Posterior vena cava (tissue), 2 donors: Measurements from ENCODE around the gene CAMK1. TPM values are rescaled to one million over a fixed set of nuclear protein-coding genes. Genes with fewer than 3 reads are reported as not detected.
A peak's percentile ranks its signal among the peaks of the same experiment; 100 is the strongest.
"Not testable (repeated sequence)": the region's sequence is repeated elsewhere in the genome, so short reads cannot be mapped to it uniquely, and the experiment has no call there.

ENCODE experiments used
- DNase-seq: peaks from one replicate; pipeline ENCODE4 v3.0.0-alpha.2; 2020; ENCODE audit warnings: low spot score
- intact Hi-C, 2 donors: fragments of 100-400 bp; cut with DNase I; formaldehyde crosslinking; loops; one replicate each; pipeline versions ENCODE4 v1.14.1 to v1.14.2; 2022 to 2023
- total RNA-seq, 2 donors: library from RNA; stranded (reverse); fragmentation: NEBNext Ultra II Directional; extraction: Animal tissue kit (Norgen Biotek cat#: 25700); gene quantifications; one replicate each; pipeline ENCODE4 v1.2.1, GENCODE V29; 2021
- donor health status: DM: yes; HTN: yes; CAD: no.
- donor health status: DM: yes; HTN: yes; CAD: no.

The CAMK1 gene
- total RNA-seq, 2 donors from 2014 or later = 47.8 to 50.6 TPM

DNA sequence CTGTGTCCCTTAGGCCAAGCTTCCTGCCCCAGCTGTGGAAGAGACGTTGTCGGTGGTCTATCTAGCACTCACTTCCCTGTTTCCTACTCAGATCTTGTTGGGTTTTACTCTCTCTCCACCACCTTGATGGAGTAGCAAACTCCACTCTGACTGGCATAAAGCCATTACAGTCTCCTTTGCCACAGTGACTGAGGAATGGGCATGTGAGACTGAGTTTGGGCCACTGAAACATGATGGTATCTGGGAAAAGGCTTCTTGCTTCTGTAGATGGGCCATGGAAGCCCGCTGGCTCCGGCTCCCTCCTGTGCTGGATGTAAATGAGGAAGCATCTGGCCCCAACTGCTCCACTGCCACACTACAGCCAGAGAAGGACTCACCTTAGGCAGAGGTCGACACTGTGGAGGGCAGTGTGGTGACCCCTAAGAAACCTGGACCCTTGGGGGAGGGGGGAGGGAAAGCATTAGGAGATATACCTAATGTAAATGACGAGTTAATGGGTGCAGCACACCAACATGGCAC, 9.4 kb upstream of the CAMK1 start:
- intact Hi-C loops = no loop called here
- DNase-seq = no peak

DNA sequence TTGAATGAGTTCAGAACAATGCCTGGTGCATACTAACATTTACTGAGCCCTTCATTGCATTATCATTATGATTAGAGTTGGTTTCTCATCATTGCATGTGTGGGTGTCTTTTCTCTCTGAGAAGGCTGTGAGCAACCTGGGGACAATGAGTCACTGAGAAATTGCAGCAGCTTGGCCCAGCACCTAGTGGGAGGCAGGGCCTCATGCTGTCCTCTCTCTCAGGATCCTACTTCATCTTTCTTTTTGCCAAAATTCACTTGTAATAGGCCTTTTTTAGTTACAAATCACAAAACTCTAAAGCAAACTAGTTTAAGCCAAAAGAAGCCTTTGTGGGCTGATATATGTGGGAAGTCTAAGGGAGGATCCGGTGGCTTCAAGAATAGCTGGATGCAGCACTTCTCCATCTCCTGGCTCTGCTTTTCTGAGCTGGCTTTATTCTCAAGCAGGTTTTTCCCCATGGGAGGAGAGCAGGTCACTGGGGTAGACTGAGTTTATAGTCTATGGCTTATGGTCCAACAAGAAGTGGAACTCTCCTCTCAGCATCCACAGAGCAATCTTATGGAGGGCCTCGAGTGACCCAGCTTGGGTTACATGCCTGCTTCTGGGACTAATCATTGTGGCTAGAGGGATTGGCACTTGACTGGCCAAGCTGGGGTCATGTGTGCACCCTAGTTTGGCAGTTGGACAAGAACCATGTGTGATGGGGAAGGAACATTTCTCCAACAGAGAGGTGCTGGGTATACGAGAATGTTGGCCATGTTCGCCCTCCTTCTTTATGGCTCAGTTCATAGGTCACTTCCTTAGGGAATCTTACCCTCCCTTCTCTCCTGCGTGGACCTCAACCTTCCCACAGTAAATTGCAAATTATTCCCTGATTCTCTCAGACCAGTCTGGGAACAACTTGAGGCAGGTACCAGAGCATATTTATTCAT, 8.7 kb upstream of the CAMK1 start:
- intact Hi-C loops = no loop called here
- no peak for DNase-seq

DNA sequence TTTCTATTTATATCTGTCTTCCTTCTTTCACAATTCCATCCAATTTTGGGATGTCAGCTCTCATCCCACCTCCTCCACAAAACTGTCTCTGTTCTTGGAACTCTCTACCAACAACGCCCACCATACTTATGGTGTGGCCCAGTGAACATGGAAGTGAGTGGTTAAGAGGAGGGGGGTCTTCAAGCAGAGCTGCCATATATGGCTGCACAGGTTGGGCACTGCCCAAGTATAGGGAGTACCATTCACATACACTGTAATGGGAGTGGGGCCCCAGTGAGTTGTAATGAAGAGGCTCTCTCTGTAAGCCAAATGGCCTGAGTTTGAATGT, 7.9 kb upstream of the CAMK1 start:
- no peak for DNase-seq

DNA sequence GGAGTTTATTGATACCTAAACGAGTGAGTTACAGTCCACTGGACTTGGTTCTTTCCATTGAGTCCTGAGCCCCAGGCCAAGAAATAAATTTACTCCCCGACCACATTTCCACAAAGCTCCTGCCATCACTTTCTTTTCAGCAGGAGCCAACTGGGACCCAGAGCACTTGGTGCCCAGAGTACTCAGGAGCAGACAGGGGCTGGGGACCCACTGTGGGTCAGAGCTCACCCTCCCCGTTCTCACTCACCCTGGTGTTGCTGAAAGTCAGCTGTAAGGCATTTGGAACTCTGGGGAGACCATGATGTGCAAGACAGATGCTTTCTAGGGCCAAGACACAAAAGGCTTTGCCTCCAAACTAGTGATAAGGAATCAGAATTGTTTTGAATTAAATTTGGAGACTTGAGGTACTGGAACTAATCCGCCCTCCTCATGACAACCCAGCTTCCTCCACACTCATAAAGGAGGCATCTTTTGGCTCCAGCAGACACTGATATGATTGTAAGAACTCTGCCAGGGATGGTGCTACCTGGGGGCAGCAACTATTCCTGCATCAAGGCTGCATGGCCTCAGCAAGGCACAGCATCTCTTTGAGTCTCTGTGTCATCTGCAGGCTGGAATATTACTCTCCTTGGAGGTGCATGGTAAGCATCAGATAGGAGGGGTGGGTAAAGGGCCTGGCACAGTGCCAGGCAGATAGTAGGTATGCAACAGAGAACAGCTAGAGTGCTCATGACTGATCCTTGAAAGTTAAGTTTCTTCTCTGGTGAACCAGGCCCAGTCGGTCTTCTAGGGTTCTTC, 7.3 kb upstream of the CAMK1 start:
- DNase-seq = no peak
- intact Hi-C loops = no loop called here

More for the DNA sequence above, 7.9 kb upstream of the CAMK1 start:
- intact Hi-C loops = no loop called here

DNA sequence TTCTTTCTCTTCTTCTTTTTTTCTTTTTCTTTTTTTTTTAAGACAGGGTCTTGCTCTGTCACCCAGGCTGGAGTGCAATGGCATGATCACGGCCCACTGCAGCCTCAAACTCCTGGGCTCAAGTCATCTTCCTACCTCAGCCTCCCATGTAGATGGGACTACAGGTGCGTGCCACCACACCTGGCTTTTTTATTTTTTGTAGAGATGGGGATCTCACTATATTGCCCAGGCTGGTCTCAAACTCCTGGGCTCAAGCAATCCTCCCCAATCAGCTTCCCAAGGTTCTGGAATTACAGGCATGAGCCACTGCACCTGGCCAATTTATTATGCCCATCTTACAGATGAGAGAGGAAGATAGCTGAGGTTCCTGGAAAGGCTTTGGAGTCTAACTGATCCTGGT, 1.3 kb upstream of the CAMK1 start:
- intact Hi-C loops, DNase-seq: not testable (repeated sequence)

DNA sequence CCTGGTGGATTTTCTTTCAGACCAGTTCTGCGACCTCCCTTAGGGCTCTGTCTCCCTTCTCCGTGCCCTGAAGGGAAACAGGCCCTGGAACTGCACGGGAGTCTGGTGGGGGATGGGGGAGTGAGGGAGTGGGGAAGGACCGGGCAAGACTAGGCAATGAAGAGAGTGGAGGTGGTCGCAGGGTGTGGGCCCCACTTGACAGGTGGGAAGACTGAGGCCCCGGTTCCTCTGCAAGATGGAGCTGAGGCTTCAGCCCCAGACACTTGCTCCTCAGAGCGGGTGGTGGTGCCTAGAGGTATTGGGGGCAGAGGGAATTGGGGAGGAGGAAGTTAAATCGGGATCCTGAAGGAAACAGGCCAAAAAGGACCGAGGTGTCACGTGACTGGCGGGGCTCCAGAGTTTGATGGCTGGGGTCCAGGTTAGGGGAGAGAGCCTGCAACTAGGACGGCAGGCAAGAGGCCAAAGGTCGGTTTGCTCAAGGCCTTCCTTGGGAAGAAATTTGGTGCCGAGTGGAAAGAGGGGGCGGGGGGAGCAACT, 597 bp upstream of the CAMK1 start:
- intact Hi-C loops = no loop called here
- peak; percentile 95 for DNase-seq

DNA sequence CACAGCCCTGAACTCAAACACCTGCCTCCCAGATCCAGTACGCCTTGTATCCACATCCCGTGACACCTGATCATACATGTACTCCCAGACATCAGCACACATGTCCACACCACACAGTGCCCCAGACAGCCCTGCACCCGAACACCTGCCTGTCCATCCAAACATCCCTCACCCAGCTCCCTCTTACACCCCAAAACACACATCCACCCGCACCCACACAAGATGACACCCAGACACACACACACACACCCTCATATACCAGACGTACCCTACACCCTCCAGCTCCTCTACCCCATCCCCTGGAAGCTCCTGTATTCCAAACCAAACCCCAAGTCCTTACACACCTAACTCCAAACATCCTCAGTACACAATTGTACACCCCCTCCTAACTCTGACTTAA, 735 bp downstream of the CAMK1 start:
- no peak for DNase-seq
- intact Hi-C loops = no loop called here

DNA sequence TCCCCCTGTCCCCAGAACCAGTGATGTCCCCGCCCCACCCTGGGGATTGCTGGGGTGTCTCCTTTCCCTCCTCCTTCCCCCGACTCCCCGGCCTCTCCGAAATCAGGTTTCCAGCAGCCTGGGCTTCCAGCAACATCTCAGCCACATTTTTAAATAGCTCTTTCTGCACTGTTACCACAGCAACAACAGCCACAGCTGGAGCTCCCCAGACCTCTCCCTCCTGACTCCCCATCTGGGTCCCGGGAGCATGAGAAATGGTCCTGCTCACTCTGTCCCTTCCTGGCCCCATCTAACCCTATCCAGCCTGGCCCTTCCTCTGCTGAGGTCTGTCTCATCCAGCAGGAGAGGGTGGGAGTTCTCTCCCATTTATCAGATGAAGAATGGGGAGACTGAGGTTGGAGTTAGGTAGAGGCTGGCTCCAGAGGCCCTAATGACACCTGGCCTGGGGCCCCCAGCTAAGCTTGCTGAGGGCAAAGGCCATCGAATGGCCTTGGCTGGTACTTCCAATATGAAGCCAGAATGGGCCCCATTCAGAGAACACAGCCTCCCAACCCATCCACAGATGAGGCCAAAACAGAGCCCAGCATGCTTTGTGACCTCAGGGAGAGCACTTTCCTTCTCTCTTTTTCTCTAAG, 1.5 kb downstream of the CAMK1 start:
- no peak for DNase-seq
- intact Hi-C loops = no loop called here

DNA sequence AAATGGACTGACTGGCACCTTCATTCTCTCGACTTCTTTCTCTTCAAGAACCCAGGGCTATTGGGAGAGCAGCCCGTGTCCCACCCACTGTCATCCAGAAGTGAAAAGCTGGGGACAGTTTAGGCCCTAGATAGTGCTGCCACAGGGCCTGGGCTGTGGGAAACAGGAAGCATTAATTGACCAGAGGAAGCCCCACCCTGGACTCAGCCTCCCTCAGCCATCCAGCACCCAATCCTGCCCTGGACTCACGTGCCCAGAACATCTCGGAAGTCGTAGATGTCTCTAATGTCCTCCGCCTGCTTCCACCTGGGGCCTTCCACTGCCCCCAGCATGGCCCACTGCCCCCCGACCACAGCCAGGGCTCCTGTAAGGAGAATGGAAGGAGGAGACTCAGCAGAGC, 2.3 kb downstream of the CAMK1 start:
- intact Hi-C loops = no loop called here
- DNase-seq = no peak

DNA sequence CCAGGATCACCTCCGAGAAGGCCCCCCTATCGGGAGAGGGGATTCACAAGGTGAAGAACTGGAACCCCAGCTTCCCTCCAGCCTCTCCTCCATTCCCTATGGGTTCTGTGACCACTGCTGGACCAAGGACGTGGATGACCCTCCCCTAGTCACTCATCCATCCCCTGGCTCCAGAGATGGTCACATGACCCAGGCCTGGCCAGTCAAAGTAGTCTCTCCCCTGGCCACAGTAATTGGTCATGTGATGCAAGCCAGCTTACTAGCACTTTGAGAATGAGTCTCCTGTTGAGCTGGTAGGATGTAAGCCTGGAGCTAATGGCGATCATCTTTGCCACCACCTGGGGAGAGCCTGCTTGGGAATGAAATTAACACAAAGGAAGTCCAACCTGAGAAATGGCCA, 3.9 kb downstream of the CAMK1 start:
- intact Hi-C loops = no loop called here

DNA sequence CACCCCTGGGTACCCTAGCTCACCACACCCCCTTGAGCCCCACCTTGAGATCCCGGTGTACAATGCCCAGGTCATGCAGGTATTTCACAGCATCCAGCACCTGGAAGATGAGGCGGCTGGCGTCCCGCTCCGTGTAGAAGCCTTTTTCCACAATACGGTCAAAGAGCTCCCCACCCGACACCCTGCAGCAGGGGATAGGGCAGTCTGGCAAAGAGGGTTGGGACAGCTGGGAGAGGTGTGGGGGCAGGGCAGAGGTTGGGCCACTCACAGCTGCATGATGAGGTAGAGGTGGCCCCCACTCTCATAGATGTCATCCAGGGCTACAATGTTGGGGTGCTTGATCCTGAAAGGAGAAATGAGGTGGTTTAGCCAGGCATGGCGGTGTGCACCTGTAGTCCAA, 6.9 kb downstream of the CAMK1 start:
- no peak for DNase-seq
- intact Hi-C loops = no loop called here

More for the DNA sequence above, 3.9 kb downstream of the CAMK1 start:
- no peak for DNase-seq

DNA sequence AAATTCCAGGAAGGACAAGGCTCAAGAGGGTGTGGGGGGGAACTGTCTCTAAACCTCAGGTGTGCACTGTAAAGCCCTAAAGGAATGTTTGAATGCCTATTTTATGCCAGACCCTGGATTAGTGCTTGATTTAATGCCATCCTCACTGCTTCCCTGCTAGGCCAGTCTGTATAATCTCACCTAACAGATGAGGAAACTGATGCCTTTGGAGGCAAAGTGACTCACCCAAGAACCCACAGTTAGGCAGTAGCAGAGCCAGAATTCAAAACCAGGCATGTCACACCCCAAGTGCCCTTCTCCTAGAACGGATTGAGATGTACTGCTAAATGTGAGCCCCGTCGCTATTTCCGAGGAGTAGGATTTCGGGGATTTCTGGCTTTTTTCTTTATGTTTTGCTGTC, 7.8 kb downstream of the CAMK1 start:
- no peak for DNase-seq

DNA sequence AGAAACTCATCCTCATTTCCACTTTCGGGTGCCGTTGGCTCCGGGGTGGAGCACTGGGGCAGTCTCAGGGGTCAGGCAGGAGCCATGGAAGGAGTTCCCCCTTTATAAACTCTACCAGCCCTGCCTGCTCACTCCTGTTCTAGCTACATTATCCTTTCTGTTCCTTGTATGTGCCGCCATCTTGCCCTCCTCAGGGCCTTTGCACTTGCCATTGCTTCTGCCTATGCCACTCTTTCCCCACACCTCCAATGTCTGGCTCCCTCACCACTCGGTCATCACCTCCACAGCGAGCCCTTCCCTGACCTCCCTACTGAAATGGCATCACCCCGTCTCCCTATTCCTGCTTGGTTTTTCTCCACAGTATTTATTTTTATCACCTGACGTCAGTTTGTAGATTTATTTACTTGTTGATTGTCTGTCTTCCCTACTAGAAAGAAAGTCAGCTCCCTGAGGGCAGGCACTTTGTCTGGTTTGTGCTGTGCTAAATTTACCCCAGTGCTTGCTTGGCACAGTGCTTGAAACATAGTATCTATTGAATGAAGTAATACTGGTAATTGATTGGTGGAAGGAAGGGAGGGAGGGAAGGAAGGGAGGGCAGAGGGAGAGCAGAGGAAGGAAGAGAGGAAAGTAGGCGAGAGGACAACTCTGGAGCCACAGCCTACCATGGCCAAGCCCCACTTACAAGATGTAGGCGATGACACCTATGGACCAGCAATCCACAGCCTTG, 8.8 kb downstream of the CAMK1 start:
- intact Hi-C loops = no loop called here
- no peak for DNase-seq

More for the DNA sequence above, 7.8 kb downstream of the CAMK1 start:
- intact Hi-C loops = no loop called here

DNA sequence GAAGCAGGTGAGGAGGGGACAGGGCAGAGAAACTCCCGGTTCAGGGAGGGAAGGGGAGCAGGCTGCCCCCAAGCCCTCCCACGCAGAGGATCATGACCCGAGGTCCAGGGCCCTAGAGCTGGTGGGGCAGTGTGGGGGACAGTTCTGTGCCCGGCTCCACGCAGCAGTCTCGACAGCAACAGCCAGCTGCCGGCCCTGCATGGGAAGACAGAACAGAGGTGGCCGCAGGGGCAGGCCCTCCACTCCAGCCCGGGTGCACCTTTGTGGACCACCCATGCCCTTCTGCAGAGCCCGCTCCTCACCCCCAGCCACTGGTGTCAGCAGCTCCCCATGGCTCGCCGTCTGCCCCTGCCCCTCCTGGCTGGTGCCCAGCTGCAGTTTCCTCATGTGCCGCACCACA, 12.3 kb downstream of the CAMK1 start:
- no peak for DNase-seq
- intact Hi-C loops = no loop called here

DNA sequence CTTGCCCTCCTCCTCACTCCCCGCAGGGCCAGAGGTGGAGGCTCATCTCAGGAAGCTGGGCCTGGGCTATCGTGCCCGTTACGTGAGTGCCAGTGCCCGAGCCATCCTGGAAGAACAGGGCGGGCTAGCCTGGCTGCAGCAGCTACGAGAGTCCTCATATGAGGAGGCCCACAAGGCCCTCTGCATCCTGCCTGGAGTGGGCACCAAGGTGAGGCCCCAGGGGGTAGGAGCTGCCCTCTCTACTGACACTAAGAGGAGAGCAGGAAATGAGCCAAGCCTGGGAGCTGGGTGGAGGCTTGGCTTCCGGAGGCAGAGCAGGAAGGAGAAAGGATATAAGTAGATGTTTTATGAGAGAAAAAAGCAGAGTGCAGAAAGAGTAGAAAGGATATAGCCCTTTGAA, 15.1 kb downstream of the CAMK1 start:
- DNase-seq = no peak
- intact Hi-C loops = no loop called here

DNA sequence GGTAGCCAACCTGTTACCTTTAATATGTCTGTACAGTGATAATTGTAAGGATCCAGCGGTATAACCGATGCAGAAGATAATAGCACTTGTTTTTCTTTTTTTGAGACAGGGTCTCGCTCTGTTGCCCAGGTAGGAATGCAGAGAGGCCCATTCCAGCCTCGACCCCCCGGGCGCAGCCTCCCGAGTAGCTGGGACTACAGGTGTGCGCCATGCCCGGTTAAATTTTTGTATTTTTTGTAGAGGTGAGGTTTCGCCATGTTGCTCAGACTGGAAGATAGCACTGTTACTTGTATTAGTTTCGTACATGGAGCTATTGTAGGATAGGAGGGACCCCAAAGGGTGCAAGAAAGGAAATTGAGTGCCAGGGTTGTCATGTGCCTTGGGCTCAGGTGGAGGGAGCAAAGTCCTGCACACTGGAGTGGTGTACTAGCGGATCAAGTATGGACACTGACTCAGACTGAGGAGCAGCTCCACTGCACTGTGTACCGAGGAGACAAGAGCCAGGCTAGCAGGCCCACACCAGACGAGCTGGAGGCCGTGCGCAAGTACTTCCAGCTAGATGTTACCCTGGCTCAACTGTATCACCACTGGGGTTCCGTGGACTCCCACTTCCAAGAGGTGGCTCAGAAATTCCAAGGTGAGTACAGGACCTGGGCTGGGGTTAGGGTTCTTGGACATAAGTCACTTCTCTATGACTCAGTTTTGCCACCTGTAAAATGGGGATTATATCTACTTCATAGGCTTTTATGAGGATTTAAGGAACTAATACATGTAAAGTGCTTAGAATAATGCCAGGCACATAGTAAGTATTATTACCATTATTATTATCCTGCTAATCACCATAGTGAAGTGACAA, 19.0 kb downstream of the CAMK1 start:
- intact Hi-C loops = no loop called here
- no peak for DNase-seq

DNA sequence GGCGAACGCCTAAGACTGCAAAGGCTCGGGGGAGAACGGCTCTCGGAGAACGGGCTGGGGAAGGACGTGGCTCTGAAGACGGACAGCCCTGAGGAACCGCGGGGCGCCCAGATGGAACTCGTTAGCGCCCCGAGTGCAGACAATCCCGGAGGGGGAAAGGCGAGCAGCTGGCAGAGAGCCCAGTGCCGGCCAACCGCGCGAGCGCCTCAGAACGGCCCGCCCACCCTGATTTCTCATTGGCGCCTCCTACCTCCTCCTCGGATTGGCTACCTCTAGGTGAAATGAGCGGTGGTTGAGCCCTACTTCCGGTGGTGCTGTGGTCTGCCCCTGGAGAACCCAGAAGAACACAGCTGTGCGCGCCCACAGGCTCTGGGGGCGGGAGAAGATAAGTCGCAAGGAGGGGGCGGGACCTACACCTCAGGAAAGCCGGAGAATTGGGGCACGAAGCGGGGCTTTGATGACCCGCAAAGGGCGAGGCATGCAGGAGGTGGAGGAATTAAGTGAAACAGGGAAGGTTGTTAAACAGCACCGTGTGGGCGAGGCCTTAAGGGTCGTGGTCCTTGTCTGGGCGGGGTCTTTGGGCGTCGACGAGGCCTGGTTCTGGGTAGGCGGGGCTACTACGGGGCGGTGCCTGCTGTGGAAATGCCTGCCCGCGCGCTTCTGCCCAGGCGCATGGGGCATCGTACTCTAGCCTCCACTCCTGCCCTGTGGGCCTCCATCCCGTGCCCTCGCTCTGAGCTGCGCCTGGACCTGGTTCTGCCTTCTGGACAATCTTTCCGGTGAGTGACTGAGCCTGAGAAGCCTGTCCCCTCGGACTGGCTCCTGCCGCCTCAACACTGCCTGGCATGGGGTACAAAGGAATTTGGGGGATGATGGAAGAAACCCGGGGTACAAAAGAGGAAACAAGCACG, 19.8 kb downstream of the CAMK1 start, which contains the start of gene OGG1:
Gene OGG1 (plus strand): TSS at position 308 of the 911 bp plus-strand sequence. CDS start 335 bp downstream, at position 643.
- DNase-seq = peak; percentile 99
- intact Hi-C loops = no loop called here
